ENCODE results near the gene ENTPD6.

Gene ENTPD6

DNA sequence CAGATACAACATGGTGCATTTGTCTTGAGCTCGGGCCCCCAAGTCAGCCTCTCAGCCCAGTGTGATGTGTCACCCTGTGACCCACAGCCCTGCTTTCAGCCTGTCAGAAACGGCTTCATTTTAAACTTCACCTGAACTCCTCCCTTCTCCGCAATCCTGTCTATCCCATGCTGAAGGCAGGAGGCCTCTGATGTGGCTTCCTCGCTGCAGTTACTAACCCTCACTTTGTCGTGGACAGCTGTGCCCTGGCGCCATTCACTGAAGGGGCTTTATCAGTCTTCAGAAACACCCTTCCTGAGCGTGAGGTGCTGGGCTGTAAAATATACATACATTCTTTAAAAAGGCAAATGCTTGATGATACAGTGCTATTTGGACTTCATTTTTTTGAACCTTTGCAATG, 7.9 kb upstream of the ENTPD6 start:
- no peak for DNase-seq (ENCODE audit: low read depth in 3 of 3, low spot score in 1 of 3)

DNA sequence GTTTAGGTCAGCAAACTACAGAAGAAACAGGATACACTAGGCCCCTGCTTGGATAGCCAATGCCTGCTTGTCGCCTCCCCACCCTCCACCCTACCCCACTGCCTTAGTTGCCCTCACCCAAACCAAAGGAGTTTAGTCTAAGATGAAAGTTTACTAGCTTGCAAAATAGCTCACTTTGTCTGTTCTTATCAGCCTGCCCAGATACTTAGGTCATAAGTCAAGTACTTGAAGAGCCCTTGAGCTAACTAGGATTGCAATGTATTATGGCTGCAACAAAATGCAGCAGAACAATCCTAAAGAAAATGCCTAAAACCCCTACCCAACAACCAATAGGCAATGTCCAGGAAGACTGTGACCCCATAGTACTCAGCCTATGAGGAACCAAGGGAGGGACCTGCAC, 7.3 kb upstream of the ENTPD6 start:
- no peak for DNase-seq (ENCODE audit: low read depth in 3 of 3, low spot score in 1 of 3)

DNA sequence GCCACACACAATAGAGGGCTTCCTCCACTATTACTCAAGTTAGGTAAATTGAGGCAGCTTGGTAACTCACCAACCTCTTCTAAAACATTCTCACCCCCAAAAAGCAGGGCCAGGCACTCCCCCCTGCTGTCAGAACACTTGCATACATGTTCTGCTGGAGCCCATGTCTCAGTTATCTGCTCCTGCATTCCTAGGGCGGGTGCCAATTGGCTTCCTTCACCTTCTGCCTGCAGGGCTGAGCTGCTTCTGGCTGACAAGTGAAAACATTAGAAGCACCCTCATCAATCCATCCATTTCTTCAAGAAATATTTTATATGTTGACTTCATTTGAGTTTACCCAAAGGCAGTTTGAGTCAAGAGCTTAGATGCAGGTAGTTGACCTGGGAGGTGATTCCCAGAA, 4.5 kb upstream of the ENTPD6 start:
- no peak for DNase-seq (ENCODE audit: low read depth in 3 of 3, low spot score in 1 of 3)

- DNase-seq (ENCODE audit: low read depth in 3 of 3, low spot score in 1 of 3): no peak
Observed at GRCh38 chr20:25191689-25192088, 3.8 kb upstream of the ENTPD6 start.

DNA sequence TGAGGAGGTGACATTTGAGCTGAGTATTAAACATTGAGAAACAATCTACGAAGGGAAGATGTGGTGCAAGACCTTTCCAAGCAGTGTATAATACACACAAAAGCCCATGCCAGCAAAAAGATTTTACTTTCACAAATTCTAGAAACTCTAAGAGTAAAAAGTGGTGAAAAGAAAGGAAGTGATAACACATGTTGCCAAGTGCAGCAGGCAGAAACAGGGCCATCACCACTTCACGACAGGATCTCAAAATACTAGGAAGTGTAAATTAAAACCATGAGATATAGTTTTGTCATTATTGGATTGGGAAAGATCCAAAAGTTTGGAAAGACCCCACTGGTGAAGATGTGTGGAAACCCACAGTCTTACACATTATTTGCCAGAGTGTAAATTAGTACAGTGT, 1.7 kb upstream of the ENTPD6 start:
- DNase-seq (ENCODE audit: low read depth in 3 of 3, low spot score in 1 of 3): no peak

GRCh38 chr20:25194333-25194972, 1.1 kb upstream of the ENTPD6 start:
- DNase-seq (ENCODE audit: low read depth in 3 of 3, low spot score in 1 of 3): no peak

GRCh38 chr20:25195962-25196785, 662 bp downstream of the ENTPD6 start:
- no peak for DNase-seq (ENCODE audit: low read depth in 3 of 3, low spot score in 1 of 3)

GRCh38 chr20:25196786-25197120, 1.2 kb downstream of the ENTPD6 start:
- no peak for DNase-seq (ENCODE audit: low read depth in 3 of 3, low spot score in 1 of 3)

DNA sequence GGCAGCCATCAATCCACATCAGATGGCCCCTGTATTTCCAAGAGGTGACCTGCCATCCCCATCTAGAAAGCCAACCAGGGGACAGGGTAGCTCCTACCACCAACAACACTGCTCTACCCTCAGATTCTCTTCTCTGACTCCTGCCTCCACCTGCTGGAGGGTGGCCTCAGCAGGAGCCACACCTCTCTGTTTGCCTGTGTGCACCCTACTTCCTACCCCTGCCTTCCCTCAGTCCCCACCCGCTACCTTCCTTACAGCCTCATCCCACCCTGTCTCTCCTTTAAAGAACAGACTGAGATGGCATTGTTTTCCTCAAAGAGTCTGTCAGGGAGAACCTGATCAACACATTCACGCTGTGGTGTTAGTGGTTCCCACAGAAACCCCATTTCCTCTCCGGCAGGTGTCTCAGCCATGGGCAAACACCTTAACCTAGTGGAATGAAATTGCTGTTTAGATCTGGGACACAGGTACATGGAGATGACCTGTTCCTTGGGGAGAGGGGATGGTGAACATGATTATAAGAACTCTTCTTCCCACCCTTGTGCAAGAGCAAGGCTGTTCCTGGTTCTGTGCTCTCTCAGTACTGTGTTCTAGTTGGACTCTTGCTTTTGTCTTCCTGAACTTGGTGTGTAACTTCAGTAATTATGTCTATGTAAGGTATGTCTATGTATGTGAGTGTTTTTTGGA, 1.8 kb downstream of the ENTPD6 start:
- no peak for DNase-seq (ENCODE audit: low read depth in 3 of 3, low spot score in 1 of 3)

DNA sequence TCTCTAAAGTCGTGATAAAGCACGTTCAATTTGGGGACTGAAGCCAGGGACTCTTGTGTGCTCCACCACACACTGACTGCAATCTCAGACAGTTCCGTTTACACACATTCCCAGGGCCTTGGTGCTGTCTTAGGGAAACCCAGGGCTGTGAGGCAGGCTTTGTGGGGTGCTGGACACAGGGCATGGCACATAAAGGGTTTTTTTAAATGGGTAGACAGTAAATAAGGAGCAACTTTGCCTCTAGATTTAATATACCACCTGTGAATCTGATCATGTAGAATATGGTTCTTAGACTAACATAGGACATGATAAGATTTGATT, 2.3 kb downstream of the ENTPD6 start:
- DNase-seq (ENCODE audit: low read depth in 3 of 3, low spot score in 1 of 3): no peak

GRCh38 chr20:25198663-25199383, 3.3 kb downstream of the ENTPD6 start:
- DNase-seq (ENCODE audit: low read depth in 3 of 3, low spot score in 1 of 3): no peak

DNA sequence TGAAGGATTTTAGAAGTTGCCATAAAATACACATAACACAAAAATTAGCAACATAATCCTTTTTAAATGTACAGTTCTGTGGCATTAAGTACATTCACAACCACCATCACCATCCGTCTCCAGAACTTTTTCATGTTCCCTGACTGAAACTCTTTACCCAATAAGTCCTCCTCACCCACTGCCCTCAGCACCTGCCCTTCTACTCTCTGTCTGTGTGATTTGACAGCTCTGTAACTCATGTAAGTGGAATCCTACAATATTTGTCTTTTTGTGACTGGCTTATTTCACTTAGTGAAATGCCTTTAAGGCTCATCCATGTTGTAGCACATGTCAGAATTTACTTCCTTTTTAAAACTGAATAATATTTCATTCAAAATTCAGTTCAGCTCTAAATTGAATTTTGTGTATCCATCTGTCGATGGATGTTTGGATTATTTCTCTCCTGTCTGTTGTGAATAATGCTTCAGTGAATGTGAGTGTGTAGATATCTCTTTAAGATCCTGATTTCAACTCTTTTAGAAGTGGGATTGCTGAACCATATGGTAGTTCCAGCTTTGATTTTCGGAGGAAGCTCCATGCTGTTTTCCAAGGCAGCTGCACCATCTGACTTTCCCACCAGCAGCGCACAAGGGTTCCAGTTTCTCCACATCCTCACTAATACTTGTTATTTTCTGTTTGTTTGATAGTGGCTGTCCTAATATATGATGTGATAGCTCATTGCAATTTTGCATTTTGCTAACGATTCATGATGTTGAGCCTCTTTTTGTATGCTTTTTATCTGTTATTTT, 4.2 kb downstream of the ENTPD6 start:
- no peak for DNase-seq (ENCODE audit: low read depth in 3 of 3, low spot score in 1 of 3)

DNA sequence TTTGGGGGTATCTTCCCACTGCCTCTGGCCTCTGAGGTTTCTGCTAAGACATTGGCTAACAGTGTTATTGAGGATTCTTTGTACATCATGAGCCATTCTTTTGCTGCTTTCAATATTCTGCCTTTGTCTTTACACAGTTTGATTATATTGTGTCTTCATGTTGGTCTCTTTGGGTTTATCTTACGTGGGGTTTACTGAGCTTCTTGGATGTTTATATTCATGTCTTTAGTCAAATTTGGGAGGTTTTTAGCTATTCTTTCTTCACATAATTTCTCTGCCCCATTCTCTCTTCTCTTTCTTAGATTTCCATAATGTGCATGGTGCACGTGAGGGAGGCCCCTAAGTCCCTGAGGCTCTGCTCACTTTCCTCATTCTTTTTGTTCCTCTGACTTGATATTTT, 7.6 kb downstream of the ENTPD6 start:
- no peak for DNase-seq (ENCODE audit: low read depth in 3 of 3, low spot score in 1 of 3)

- no peak for DNase-seq (ENCODE audit: low read depth in 3 of 3, low spot score in 1 of 3)
Observed at GRCh38 chr20:25203871-25204320, 8.4 kb downstream of the ENTPD6 start.

DNA sequence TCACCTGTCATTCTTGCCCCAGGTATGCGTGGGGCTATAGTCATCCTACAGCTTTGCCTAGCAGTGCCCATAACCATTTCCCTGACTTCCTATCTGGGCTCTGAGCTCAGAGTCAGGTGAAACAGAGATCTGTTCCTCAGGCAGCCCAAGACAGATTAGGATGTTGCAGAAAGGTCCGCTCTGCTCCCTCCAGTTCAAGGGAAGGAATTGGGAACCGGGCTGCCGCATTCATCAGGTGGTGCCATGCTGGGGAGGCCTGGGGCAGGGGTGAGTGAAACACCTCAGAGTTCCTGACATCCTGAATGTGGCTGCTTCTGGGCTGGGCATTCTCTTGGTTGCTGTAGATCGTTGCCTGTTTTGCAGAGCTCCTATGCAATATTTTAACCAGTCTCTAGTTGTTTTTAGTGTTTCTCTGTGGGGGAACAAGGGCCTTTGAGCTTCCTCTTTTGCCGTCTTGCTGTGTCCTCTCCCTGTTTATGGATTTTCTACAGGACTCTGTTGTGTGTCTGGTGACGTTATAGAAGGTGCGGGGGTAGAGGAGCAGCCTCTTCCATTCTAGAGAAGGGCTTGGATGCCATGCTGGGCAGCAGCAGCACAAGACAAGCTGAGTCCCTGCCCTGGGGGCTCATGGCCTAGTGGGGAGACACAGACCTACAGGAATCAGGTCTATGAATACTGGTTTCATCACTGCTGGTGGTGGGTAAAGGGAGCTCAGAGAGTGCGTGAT, 9.2 kb downstream of the ENTPD6 start:
- DNase-seq (ENCODE audit: low read depth in 3 of 3, low spot score in 1 of 3): no peak

GRCh38 chr20:25205277-25206062, 10.0 kb downstream of the ENTPD6 start:
- DNase-seq (ENCODE audit: low read depth in 3 of 3, low spot score in 1 of 3): no peak

- no peak for DNase-seq (ENCODE audit: low read depth in 3 of 3, low spot score in 1 of 3)
Observed at GRCh38 chr20:25206063-25206403, 10.5 kb downstream of the ENTPD6 start.

- DNase-seq (ENCODE audit: low read depth in 3 of 3, low spot score in 1 of 3): no peak
Observed at GRCh38 chr20:25206548-25206947, 11.0 kb downstream of the ENTPD6 start.

DNA sequence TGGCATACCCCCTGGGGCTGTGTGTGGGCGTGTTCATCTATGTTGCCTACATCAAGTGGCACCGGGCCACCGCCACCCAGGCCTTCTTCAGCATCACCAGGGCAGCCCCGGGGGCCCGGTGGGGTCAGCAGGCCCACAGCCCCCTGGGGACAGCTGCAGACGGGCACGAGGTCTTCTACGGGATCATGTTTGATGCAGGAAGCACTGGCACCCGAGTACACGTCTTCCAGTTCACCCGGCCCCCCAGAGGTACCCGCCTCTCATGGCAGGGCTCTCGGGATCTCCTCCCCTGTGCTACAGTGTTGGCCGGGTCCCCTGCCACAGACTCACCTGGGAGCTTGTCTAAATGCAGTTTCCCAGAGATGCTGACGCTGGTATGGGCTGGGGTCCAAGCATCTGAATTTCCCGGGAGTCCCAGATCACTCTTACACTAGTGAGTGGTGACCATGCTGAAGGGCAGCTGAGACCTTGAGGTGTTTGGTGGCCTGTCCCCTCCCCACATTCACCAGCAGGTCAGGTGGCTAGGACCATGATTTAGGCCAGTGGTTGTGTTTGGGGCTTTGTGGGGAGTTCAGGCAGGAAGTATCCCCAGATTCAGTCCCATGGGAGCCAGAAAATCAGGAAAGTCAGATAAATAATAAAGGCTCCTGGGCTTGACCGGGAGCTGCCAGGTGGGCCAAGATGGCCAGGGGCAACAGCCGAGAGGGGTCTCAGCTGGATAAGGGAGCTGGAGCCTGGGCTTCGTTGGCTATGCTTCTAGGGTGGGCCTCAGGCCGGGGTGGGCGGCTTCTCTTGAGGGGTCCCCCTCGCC, 11.8 kb downstream of the ENTPD6 start:
- DNase-seq (ENCODE audit: low read depth in 3 of 3, low spot score in 1 of 3): no peak

Measured in stimulated activated CD4-positive, alpha-beta T cell treated with anti-CD3 and anti-CD28 coated beads, TNF-alpha, amount 100 ng/mL, for 1 hour (primary cell).